K562 (cell line): ENCODE data around the gene ASMTL.

Source experiments
- ARID1B ChIP-seq: fragments of 450-650 bp; IDR thresholded peaks from 2 replicates; pipeline ENCODE4 v1.6.1; 2016; ENCODE audit warnings: antibody characterized with exemption, mild to moderate bottlenecking, inconsistent platforms
- CTCF ChIP-seq, 3 experiments: IDR thresholded peaks in 2 of 3; conservative IDR thresholded peaks in 1 of 3; 2 replicates each; pipeline ENCODE4 v1.5.1; 2011 to 2012; ENCODE audit warnings: low read length in 3 of 3, mild to moderate bottlenecking in 3 of 3, control low read depth in 2 of 3, improper control_type of control experiment in 1 of 3, inconsistent platforms in 1 of 3, low read depth in 1 of 3, mixed read lengths in 1 of 3, moderate library complexity in 1 of 3; ENCODE audit not compliant: insufficient read depth in 2 of 3
- MAX ChIP-seq: sonication (generic); formaldehyde crosslinking; IDR thresholded peaks from 2 replicates; pipeline ENCODE4 v1.9.0; 2022; ENCODE audit warnings: mild to moderate bottlenecking, missing genetic modification reagents
- SP1 ChIP-seq: sonication (generic); formaldehyde crosslinking; IDR thresholded peaks from 2 replicates; pipeline ENCODE4 v1.8.1; 2022; ENCODE audit warnings: mild to moderate bottlenecking, missing genetic modification reagents
- ZNF511 ChIP-seq: sonication (generic); formaldehyde crosslinking; IDR thresholded peaks from 2 replicates; pipeline ENCODE4 v1.8.0; 2022; ENCODE audit warnings: mild to moderate bottlenecking, missing genetic modification reagents

- TF ChIP-seq CTCF (IDR thresholded peaks at IDR 0.05 in 2 of 3, conservative IDR thresholded peaks at IDR 0.05 in 1 of 3; ENCODE audit: insufficient read depth in 2 of 3, low read depth in 1 of 3, low read length in 3 of 3) = no peak
- no peak for TF ChIP-seq MAX (CRISPR knock-in tag)
- no peak for TF ChIP-seq SP1 (CRISPR knock-in tag)
- no peak for TF ChIP-seq ARID1B
- no peak for TF ChIP-seq ZNF511
Measured at GRCh38 chrX:1487401-1487800, 34.7 kb upstream of the ASMTL start.
